Liver (tissue), 9 donors: Measurements from ENCODE around the gene HOXB5. TPM values are rescaled to one million over a fixed set of nuclear protein-coding genes. Genes with fewer than 3 reads are reported as not detected.

Experiments
- DNase-seq: peaks from one replicate; pipeline ENCODE4 v3.0.0-alpha.2; 2017; ENCODE audit warnings: low spot score
- H3K27ac ChIP-seq, 2 donors: one replicate each; pipeline ENCODE4 v1.7.0; 2013; ENCODE audit warnings: inconsistent platforms in 2 of 2, low read length in 2 of 2, control low read depth in 1 of 2, low read depth in 1 of 2, mild to moderate bottlenecking in 1 of 2
- H3K27me3 ChIP-seq, 4 donors: one replicate each; pipeline versions ENCODE4 v1.6.1 to v1.7.0; 2013; ENCODE audit warnings: low read length in 3 of 4, inconsistent platforms in 1 of 4, mild to moderate bottlenecking in 1 of 4, moderate library complexity in 1 of 4; ENCODE audit not compliant: control insufficient read depth in 4 of 4, insufficient read depth in 4 of 4
- H3K36me3 ChIP-seq, 4 donors: one replicate each; pipeline versions ENCODE4 v1.6.1 to v1.7.0; 2013; ENCODE audit warnings: low read length in 3 of 4, mild to moderate bottlenecking in 3 of 4, low read depth in 1 of 4, moderate library complexity in 1 of 4; ENCODE audit not compliant: control insufficient read depth in 4 of 4, insufficient read depth in 3 of 4
- H3K4me1 ChIP-seq, 4 donors: one replicate each; pipeline versions ENCODE4 v1.6.1 to v1.7.0; 2013; ENCODE audit warnings: low read length in 3 of 4, mild to moderate bottlenecking in 3 of 4, moderate library complexity in 1 of 4; ENCODE audit not compliant: control insufficient read depth in 4 of 4, insufficient read depth in 4 of 4
- H3K4me3 ChIP-seq, 3 donors: one replicate each; pipeline versions ENCODE4 v1.6.1 to v1.7.0; 2013; ENCODE audit warnings: low read length in 3 of 3, control low read depth in 1 of 3, low read depth in 1 of 3, mild to moderate bottlenecking in 1 of 3
- H3K9ac ChIP-seq, 2 donors: one replicate each; pipeline ENCODE4 v1.7.0; 2013; ENCODE audit warnings: low read length in 2 of 2, mild to moderate bottlenecking in 2 of 2, moderate library complexity in 2 of 2, control low read depth in 1 of 2, low read depth in 1 of 2
- H3K9me3 ChIP-seq, 4 donors: one replicate each; pipeline versions ENCODE4 v1.6.1 to v1.7.0; 2013; ENCODE audit warnings: low read length in 3 of 4; ENCODE audit not compliant: control insufficient read depth in 4 of 4
- ATF3 ChIP-seq: IDR thresholded peaks from 2 replicates; pipeline ENCODE4 v1.6.1; 2016; ENCODE audit warnings: antibody characterized with exemption
- CTCF ChIP-seq: fragments of 150-350 bp; IDR thresholded peaks from 2 replicates; pipeline ENCODE4 v1.5.1; 2017; ENCODE audit warnings: improper control_type of control experiment, low read depth, low read length; ENCODE audit not compliant: missing input control
- EGR1 ChIP-seq, 2 donors: IDR thresholded peaks; 2 replicates each; pipeline ENCODE4 v1.6.1; 2016 to 2018; ENCODE audit warnings: antibody characterized with exemption in 2 of 2, low read depth in 2 of 2
- FOXA1 ChIP-seq: IDR thresholded peaks from 2 replicates; pipeline ENCODE4 v1.6.1; 2016; ENCODE audit warnings: antibody characterized with exemption
- FOXA2 ChIP-seq: IDR thresholded peaks from 2 replicates; pipeline ENCODE4 v1.6.1; 2016; ENCODE audit warnings: antibody characterized with exemption
- GABPA ChIP-seq, 2 donors: IDR thresholded peaks in 1 of 2; conservative IDR thresholded peaks in 1 of 2; 2 replicates each; pipeline ENCODE4 v1.6.1; 2016; ENCODE audit warnings: antibody characterized with exemption in 2 of 2, mild to moderate bottlenecking in 1 of 2, moderate library complexity in 1 of 2
- MAX ChIP-seq: IDR thresholded peaks from 2 replicates; pipeline ENCODE4 v1.6.1; 2016; ENCODE audit warnings: antibody characterized with exemption
- RAD21 ChIP-seq, 2 donors: IDR thresholded peaks; 2 replicates each; pipeline ENCODE4 v1.6.1; 2016; ENCODE audit warnings: antibody characterized with exemption in 2 of 2, mild to moderate bottlenecking in 2 of 2
- REST ChIP-seq: IDR thresholded peaks from 2 replicates; pipeline ENCODE4 v1.6.1; 2016; ENCODE audit warnings: antibody characterized with exemption, mild to moderate bottlenecking
- RXRA ChIP-seq, 2 donors: IDR thresholded peaks; 2 replicates each; pipeline ENCODE4 v1.6.1; 2017 to 2018; ENCODE audit warnings: antibody characterized with exemption in 2 of 2, mild to moderate bottlenecking in 1 of 2
- TAF1 ChIP-seq: conservative IDR thresholded peaks from 2 replicates; pipeline ENCODE4 v1.6.1; 2016; ENCODE audit warnings: antibody characterized with exemption, mild to moderate bottlenecking
- ZBTB33 ChIP-seq: IDR thresholded peaks from 2 replicates; pipeline ENCODE4 v1.6.1; 2016; ENCODE audit warnings: antibody characterized with exemption
- WGBS: extraction: QIAGEN DNeasy Blood & Tissue Kit; methylation state at CpG from one replicate; pipeline ENCODE4 v1.1.7; 2013; 5-methylcytosine and 5-hydroxymethylcytosine counted together
- polyA plus RNA-seq, 2 donors: library from polyadenylated mRNA; stranded (reverse) in 1 of 2; unstranded in 1 of 2; fragments of 200-250 nt in 1 of 2; fragments of >200 nt in 1 of 2; fragmentation: Nextera tagmentation in 1 of 2; extraction: Ambion mirVana in 1 of 2; gene quantifications; one replicate each; pipeline versions ENCODE4 v1.2.1 to v1.2.3, GENCODE V29; 2013 to 2015
- total RNA-seq, 2 donors: library from RNA; depleted of rRNA; stranded (reverse); fragments of >200 nt; gene quantifications; one replicate each; pipeline ENCODE4 v1.2.3, GENCODE V29; 2014
- donor health status: healthy.
- donor health status: healthy.
- donor health status: healthy.
- donor health status: healthy.
- donor health status: healthy.

The HOXB5 gene
- total and polyA plus RNA-seq, 4 donors = 0.08 to 0.38 (median 0.36) TPM; not detected in 1

GRCh38 chr17:48584223-48584741 is 9.3 kb downstream of the HOXB5 start:
- Histone ChIP-seq H3K27me3 (peaks cover 4 to 30% (median 11%) of the 10 kb centered on the region in 4 donors), H3K4me1 (peaks cover 3 to 24% (median 13%) of the 10 kb centered on the region in 4 donors), H3K36me3 (no peaks in the 10 kb centered on the region), H3K9me3 (no peaks in the 10 kb centered on the region), H3K9ac (no peak overlapping the region), H3K4me3 (no peak overlapping the region), H3K27ac (no peak overlapping the region)
- no peak for DNase-seq
- no peak for TF ChIP-seq ATF3
- TF ChIP-seq REST = no peak
- no peak for TF ChIP-seq TAF1
- TF ChIP-seq FOXA1 = no peak
- TF ChIP-seq FOXA2 = no peak
- no peak for TF ChIP-seq ZBTB33
- no peak for TF ChIP-seq EGR1 (IDR thresholded peaks at IDR 0.05; ENCODE audit: low read depth in 2 of 2)
- no peak for TF ChIP-seq RXRA (IDR thresholded peaks at IDR 0.05)
- TF ChIP-seq GABPA (IDR thresholded peaks at IDR 0.05 in 1 of 2, conservative IDR thresholded peaks at IDR 0.05 in 1 of 2) = no peak
- TF ChIP-seq CTCF = no peak
- 33% methylated on average over 2 of the region's 2 CpGs for WGBS

GRCh38 chr17:48583708-48584222 is 9.8 kb downstream of the HOXB5 start:
- TF ChIP-seq MAX (no peak), RAD21 (IDR thresholded peaks at IDR 0.05) (no peak)
- Histone ChIP-seq H3K9me3 (no peaks in the 10 kb centered on the region), H3K4me1 (peaks cover 3 to 24% (median 13%) of the 10 kb centered on the region in 4 donors), H3K27ac (no peak overlapping the region), H3K9ac (no peak overlapping the region), H3K4me3 (no peak overlapping the region), H3K36me3 (no peaks in the 10 kb centered on the region), H3K27me3 (peaks cover 4 to 30% (median 11%) of the 10 kb centered on the region in 4 donors)
- WGBS = 41% methylated on average over 3 of the region's 3 CpGs
- DNase-seq = no peak
